GM18517 (cell line): ENCODE measurements around the gene RAG1.

Source experiments
- ATAC-seq: cut with Tn5 transposase; IDR thresholded peaks from one replicate; pipeline ENCODE4 v1.9.1; 2021; ENCODE audit warnings: mild to moderate bottlenecking, moderate library complexity; ENCODE audit not compliant: unreplicated experiment

RAG1 gene

GRCh38 chr11:36627006-36627405 is 59.2 kb downstream of the RAG1 start:
- ATAC-seq = no peak

- no peak for ATAC-seq
Observed at GRCh38 chr11:36627471-36627870, 59.7 kb downstream of the RAG1 start.

GRCh38 chr11:36628141-36628540 is 60.3 kb downstream of the RAG1 start:
- ATAC-seq = no peak

GRCh38 chr11:36628765-36629244 is 61.0 kb downstream of the RAG1 start:
- no peak for ATAC-seq
